IMR-90 (cell line): Measurements from ENCODE around the gene DCUN1D2. TPM values are rescaled to one million over a fixed set of nuclear protein-coding genes. Genes with fewer than 3 reads are reported as not detected.
A peak's percentile ranks its signal among the peaks of the same experiment; 100 is the strongest.

Experiments
- ATAC-seq: fragments of 200-7000 bp; cut with Tn5 transposase; 2 replicates; pipeline ENCODE4 v1.9.1; 2020; ENCODE audit warnings: low read depth, mild to moderate bottlenecking, moderate library complexity
- BruUV-seq: library from RNA; stranded (reverse); fragments of 400-500 nt; replicated peaks from 2 replicates; lab custom pipeline; 2021; lab: Mats Ljungman, UMichigan
- CTCF ChIA-PET: fragments of 300-600 bp; formaldehyde crosslinking; extraction: SDS; loops from one replicate; lab custom pipeline; 2021; ENCODE audit warnings: antibody characterized with exemption; lab: Yijun Ruan, JAX
- POLR2A ChIA-PET: fragments of 300-600 bp; sonication (Branson Sonifier 250); formaldehyde crosslinking; loops from one replicate; lab custom pipeline; 2022; ENCODE audit warnings: antibody characterized with exemption; ENCODE audit not compliant: unreplicated experiment; lab: Charles Lee
- DNase-seq: peaks from one replicate; pipeline ENCODE4 v3.0.0; 2013
- H2AFZ ChIP-seq: replicated peaks from 2 replicates; pipeline ENCODE3; 2013; ENCODE audit warnings: low read length, mild to moderate bottlenecking; ENCODE audit not compliant: poor library complexity
- H2AK5ac ChIP-seq: 2 replicates; pipeline ENCODE4 v1.6.1; 2013; ENCODE audit warnings: low read depth, low read length, inconsistent platforms
- H2AK9ac ChIP-seq: replicated peaks from 2 replicates; pipeline ENCODE3; 2013; ENCODE audit warnings: mild to moderate bottlenecking, low read depth, low read length, moderate library complexity; ENCODE audit not compliant: poor library complexity
- H2BK120ac ChIP-seq: 2 replicates; pipeline ENCODE4 v1.6.1; 2013; ENCODE audit warnings: low read depth, low read length, inconsistent platforms
- H2BK15ac ChIP-seq: 3 replicates; pipeline ENCODE4 v1.6.1; 2013; ENCODE audit warnings: low read depth, low read length, inconsistent platforms
- H2BK20ac ChIP-seq: 2 replicates; pipeline ENCODE4 v1.6.1; 2013; ENCODE audit warnings: low read depth, mild to moderate bottlenecking, inconsistent platforms, low read length, moderate library complexity
- H2BK5ac ChIP-seq: 2 replicates; pipeline ENCODE4 v1.6.1; 2013; ENCODE audit warnings: mild to moderate bottlenecking, low read depth, low read length, inconsistent platforms; ENCODE audit not compliant: poor library complexity, severe bottlenecking
- H3K14ac ChIP-seq: replicated peaks from 2 replicates; pipeline ENCODE4 v1.6.1; 2013; ENCODE audit warnings: low read depth, low read length, inconsistent platforms
- H3K18ac ChIP-seq: 2 replicates; pipeline ENCODE4 v1.6.1; 2013; ENCODE audit warnings: low read depth, low read length, control low read depth
- H3K23ac ChIP-seq: 2 replicates; pipeline ENCODE4 v1.6.1; 2013; ENCODE audit warnings: low read depth, low read length, inconsistent platforms
- H3K27ac ChIP-seq: 2 replicates; pipeline ENCODE4 v1.5.1; 2013; ENCODE audit warnings: mild to moderate bottlenecking, control low read depth, low read length; ENCODE audit not compliant: insufficient read depth
- H3K27me3 ChIP-seq: 2 replicates; pipeline ENCODE4 v1.6.1; 2013; ENCODE audit warnings: low read length; ENCODE audit not compliant: control insufficient read depth, insufficient read depth
- H3K36me3 ChIP-seq: 2 replicates; pipeline ENCODE4 v1.6.1; 2013; ENCODE audit warnings: low read length, mixed read lengths; ENCODE audit not compliant: control insufficient read depth, insufficient read depth
- H3K4ac ChIP-seq: 2 replicates; pipeline ENCODE4 v1.6.1; 2013; ENCODE audit warnings: low read depth, low read length, inconsistent platforms
- H3K4me1 ChIP-seq: 2 replicates; pipeline ENCODE4 v1.6.1; 2013; ENCODE audit warnings: low read length, mixed read lengths; ENCODE audit not compliant: control insufficient read depth, insufficient read depth
- H3K4me2 ChIP-seq: 2 replicates; pipeline ENCODE4 v1.6.1; 2013; ENCODE audit warnings: low read depth, mild to moderate bottlenecking, control low read depth, low read length, moderate library complexity
- H3K4me3 ChIP-seq: 2 replicates; pipeline ENCODE4 v1.5.1; 2013; ENCODE audit warnings: low read depth, mild to moderate bottlenecking, control low read depth, low read length, moderate library complexity; ENCODE audit not compliant: insufficient read depth
- H3K56ac ChIP-seq: 2 replicates; pipeline ENCODE4 v1.6.1; 2013; ENCODE audit warnings: low read length, inconsistent platforms; ENCODE audit not compliant: insufficient read depth; ENCODE audit errors: extremely low read depth
- H3K79me1 ChIP-seq, 2 experiments: 2 replicates each; pipeline ENCODE4 v1.6.1; 2013; ENCODE audit warnings: low read length in 2 of 2, inconsistent platforms in 1 of 2, low read depth in 1 of 2
- H3K9ac ChIP-seq: 2 replicates; pipeline ENCODE4 v1.6.1; 2013; ENCODE audit warnings: low read depth, low read length, control low read depth
- H3K9me1 ChIP-seq: 2 replicates; pipeline ENCODE4 v1.6.1; 2013; ENCODE audit warnings: low read length, inconsistent platforms; ENCODE audit not compliant: insufficient read depth
- H3K9me3 ChIP-seq: 2 replicates; pipeline ENCODE4 v1.6.1; 2013; ENCODE audit warnings: low read length; ENCODE audit not compliant: control insufficient read depth, insufficient read depth
- H4K20me1 ChIP-seq: 2 replicates; pipeline ENCODE4 v1.6.1; 2013; ENCODE audit warnings: low read length, inconsistent platforms; ENCODE audit not compliant: insufficient read depth
- H4K5ac ChIP-seq: 2 replicates; pipeline ENCODE4 v1.6.1; 2013; ENCODE audit warnings: mild to moderate bottlenecking, low read depth, low read length, control low read depth
- H4K8ac ChIP-seq, 2 experiments: 2 replicates each; pipeline ENCODE4 v1.6.1; 2013; ENCODE audit warnings: low read depth in 2 of 2, low read length in 2 of 2, control low read depth in 1 of 2, inconsistent platforms in 1 of 2
- H4K91ac ChIP-seq: 2 replicates; pipeline ENCODE4 v1.6.1; 2013; ENCODE audit warnings: low read depth, low read length, inconsistent platforms; ENCODE audit not compliant: insufficient read depth
- BHLHE40 ChIP-seq: fragments of 150-350 bp; IDR thresholded peaks from 2 replicates; pipeline ENCODE4 v1.6.1; 2016; ENCODE audit warnings: mild to moderate bottlenecking, low read depth, low read length
- FOS ChIP-seq: fragments of 150-350 bp; IDR thresholded peaks from 2 replicates; pipeline ENCODE4 v1.6.1; 2016; ENCODE audit warnings: low read depth, low read length
- NFE2L2 ChIP-seq: fragments of 150-350 bp; IDR thresholded peaks from 2 replicates; pipeline ENCODE4 v1.6.1; 2016; ENCODE audit warnings: low read depth, mild to moderate bottlenecking, low read length
- WGBS, 2 experiments: methylation state at CpG; one replicate each; pipeline versions ENCODE4 v1.1.5 to v1.1.7; 2013; ENCODE audit warnings: missing lambda C conversion rate in 2 of 2; ENCODE audit not compliant: insufficient read length in 1 of 2; ENCODE audit errors: extremely low coverage in 2 of 2; 5-methylcytosine and 5-hydroxymethylcytosine counted together
- dilution Hi-C: fragments of 300-500 bp; cut with HindIII; formaldehyde crosslinking; loops from one replicate; pipeline ENCODE4 v1.14.3; 2018; ENCODE audit warnings: low sequenced_read_pairs; ENCODE audit not compliant: unreplicated experiment
- in situ Hi-C: fragments of 300-500 bp; cut with MboI; formaldehyde crosslinking; loops from 3 replicates; pipeline ENCODE4 v1.14.3; 2019; ENCODE audit warnings: low sequenced_read_pairs, inconsistent platforms, mixed read lengths
- intact Hi-C: fragments of 100-400 bp; cut with micrococcal nuclease; formaldehyde crosslinking; loops from 2 replicates; pipeline ENCODE4 v1.10.0; 2022
- polyA plus RNA-seq, 3 experiments: library from polyadenylated mRNA; depleted of rRNA; stranded (reverse); fragments of >200 nt; gene quantifications; 2 replicates each; pipeline ENCODE4 v1.2.3, GENCODE V29; 2012; ENCODE audit warnings: low replicate concordance in 1 of 3
- total RNA-seq: library from RNA; depleted of rRNA; stranded (reverse); fragments of >200 nt; gene quantifications from 2 replicates; pipeline ENCODE4 v1.2.3, GENCODE V29; 2012

Gene DCUN1D2
- total and polyA plus RNA-seq, 2 of the 4 experiments (the other 2 are of a cell fraction): 8.1 to 11.5 TPM

DNA sequence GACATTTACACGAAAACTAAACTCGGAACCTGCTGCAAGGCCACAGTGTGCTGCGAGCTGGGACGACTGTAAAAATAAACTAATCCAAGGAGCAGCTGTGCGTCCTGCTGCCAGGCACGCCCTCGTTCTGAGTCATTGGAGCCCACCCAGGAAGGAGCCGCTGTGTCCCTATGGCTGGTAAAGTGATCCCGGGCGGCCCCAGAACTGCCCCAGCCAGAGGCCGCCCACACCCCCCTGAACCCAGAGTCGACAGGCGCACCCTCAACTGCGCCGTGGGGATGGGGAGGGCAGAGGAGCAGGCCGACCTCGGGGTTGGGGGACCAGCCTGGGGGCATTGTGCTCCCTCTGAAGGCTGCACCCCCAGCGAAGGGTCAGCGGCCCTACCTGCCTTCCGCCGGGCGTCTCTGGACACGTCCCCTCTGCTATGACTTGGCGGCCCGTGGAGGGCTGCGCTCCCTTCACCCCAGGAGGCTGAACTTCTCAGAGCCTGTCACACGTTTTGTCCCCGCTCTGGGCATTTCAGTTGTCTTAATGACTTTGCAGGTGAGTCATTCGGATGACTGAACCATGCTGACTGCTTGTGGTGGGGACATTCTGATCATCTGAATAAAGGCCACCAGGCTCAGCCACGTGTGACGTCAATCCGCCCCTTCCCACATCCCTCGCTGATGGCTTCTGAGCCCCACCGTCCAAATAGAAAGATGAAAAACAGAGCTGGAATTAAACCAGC, 79.9 kb downstream of the DCUN1D2 start (continued):
- peak; percentile 72 for TF ChIP-seq BHLHE40
- TF ChIP-seq NFE2L2: peak; percentile 58; the same call in 1 of the 2 replicates

DNA sequence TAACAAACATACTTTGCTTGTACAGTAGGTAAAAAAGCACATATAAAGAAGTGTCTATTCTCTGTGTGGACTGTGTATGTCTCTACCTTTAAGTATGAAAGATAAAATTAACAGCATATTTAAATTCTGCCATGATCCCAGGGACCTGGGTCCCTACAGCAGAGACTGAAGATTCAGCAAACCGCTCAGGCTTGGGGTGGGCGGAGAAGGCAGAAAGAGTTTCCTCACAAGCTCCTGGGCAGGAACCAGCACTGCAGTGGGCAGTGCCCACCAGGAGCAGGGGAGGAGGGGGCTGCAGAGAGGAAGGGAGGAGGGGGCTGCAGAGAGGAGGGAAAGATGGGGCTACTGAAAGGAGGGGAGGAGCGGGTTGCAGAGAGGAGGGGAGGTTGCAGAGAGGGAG, 81.9 kb downstream of the DCUN1D2 start:
- ChIA-PET CTCF (no interaction called here), POLR2A (no interaction called here)
- Histone ChIP-seq H4K91ac (no peak overlapping the region), H3K18ac (no peak overlapping the region), H3K4me3 (no peak overlapping the region), H4K5ac (no peak overlapping the region), H2AFZ (no peak overlapping the region), H3K9ac (no peak overlapping the region), H3K56ac (no peak overlapping the region), H3K4me2 (no peak overlapping the region), H2AK9ac (no peak overlapping the region), H3K14ac (no peak overlapping the region), H4K20me1 (no peaks in the 10 kb centered on the region), H2BK5ac (no peak overlapping the region), H4K8ac (no peak overlapping the region), H3K79me1 (no peaks in the 10 kb centered on the region), H3K4ac (peak overlapping the region; percentile 38; the same call in 1 of the 2 replicates), H3K23ac (no peak overlapping the region), H2BK120ac (no peak overlapping the region), H3K27ac (no peak overlapping the region), H3K9me3 (no peaks in the 10 kb centered on the region), H3K9me1 (peaks cover 10% of the 10 kb centered on the region), H2BK15ac (no peak overlapping the region), H2AK5ac (no peak overlapping the region), H3K27me3 (no peaks in the 10 kb centered on the region), H3K4me1 (peaks cover 18% of the 10 kb centered on the region), H2BK20ac (no peak overlapping the region; the same call in 1 of the 2 replicates), H3K36me3 (no peaks in the 10 kb centered on the region)
- dilution Hi-C loops: no loop called here
- TF ChIP-seq FOS: no peak
- ATAC-seq: no peak
- BruUV-seq: no TSS peak
- in situ Hi-C loops: no loop called here
- intact Hi-C loops: no loop called here
- 94% methylated on average over 2 of the region's 3 CpGs; no CpG with 5 or more reads in 1 of the 2 experiments for WGBS, 2 experiments
- DNase-seq: no peak
